AG10803 (cell line): ENCODE results near the gene CTH.
A peak's percentile ranks its signal among the peaks of the same experiment; 100 is the strongest.

Source experiments
- DNase-seq: peaks from one replicate; pipeline ENCODE4 v3.0.0; 2010; ENCODE audit warnings: low read depth
- H3K4me3 ChIP-seq: 2 replicates; pipeline ENCODE4 v1.5.1; 2011; ENCODE audit warnings: mild to moderate bottlenecking, low read length, control low read depth
- CTCF ChIP-seq: conservative IDR thresholded peaks from 2 replicates; pipeline ENCODE4 v1.5.1; 2011; ENCODE audit warnings: mild to moderate bottlenecking, low read length, control low read depth, inconsistent platforms

Gene CTH

GRCh38 chr1:70429219-70429618, 18.2 kb downstream of the CTH start:
- no peak for TF ChIP-seq CTCF
- DNase-seq: no peak
- no peak overlapping the region for H3K4me3 ChIP-seq

GRCh38 chr1:70429757-70430156, 18.7 kb downstream of the CTH start:
- no peak overlapping the region for H3K4me3 ChIP-seq
- no peak for TF ChIP-seq CTCF
- DNase-seq: no peak

DNA sequence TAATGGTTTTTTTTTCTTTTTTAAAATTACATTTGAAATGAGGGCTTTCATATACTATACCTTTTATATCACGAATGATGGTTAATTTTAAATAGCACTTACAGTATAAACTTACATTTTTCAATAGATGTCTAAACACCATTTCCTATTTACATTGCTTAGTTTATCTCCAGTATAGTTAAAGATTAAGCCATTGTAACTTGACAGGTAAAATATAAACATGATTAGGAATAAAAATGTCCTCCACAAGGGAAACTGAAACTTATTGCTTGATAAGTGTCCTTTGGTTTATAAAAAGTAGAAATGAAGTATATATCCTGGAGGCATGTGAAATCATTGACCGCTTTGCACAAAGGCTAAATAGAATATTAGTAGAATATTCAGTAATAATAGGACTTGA, 20.2 kb downstream of the CTH start:
- H3K4me3 ChIP-seq: no peak overlapping the region
- no peak for TF ChIP-seq CTCF
- no peak for DNase-seq

DNA sequence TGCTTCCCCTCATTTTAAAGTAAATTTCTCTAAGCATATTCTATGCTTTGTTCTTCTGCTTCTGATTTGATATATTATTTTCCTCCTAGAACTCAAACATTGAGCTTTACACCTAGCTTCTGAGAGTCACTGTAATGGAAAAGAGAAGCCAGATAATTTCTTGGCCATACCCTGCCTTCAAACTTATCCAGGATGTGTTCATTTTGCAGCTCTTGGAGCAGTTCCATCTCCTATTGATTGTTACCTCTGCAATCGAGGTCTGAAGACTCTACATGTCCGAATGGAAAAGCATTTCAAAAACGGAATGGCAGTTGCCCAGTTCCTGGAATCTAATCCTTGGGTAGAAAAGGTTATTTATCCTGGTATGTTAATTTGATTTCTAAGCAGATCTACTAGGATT, 20.8 kb downstream of the CTH start:
- H3K4me3 ChIP-seq: no peak overlapping the region
- DNase-seq: no peak
- TF ChIP-seq CTCF: no peak

DNA sequence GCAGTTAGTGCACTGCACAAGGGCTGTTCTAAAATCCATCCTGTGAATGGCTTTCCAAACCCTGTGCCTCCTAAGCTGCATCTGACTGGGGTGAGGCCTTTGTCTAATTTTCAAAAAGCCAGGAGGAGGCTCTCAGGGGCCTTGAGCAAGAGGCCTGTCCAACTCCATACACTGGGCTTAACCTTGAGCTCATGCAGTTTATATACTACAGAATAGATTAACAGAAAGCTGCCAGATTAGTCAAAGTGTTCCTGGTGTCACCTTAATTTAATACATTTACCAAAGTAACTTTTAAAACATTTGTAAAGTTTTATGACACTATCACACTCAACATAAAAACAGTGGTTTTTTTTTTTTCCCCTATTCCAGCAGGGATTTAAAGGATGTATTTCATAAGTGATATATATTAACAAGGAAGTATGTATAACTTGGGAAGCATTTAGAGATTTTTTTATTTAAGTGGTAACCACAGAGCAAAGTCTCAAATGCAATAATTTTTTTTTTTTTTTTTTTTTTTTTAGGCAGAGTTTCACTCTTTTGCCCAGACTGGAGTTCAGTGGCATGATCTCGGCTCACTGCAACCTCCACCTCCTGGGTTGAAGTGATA, 23.3 kb downstream of the CTH start:
- no peak for DNase-seq
- H3K4me3 ChIP-seq: no peak overlapping the region
- TF ChIP-seq CTCF: no peak

DNA sequence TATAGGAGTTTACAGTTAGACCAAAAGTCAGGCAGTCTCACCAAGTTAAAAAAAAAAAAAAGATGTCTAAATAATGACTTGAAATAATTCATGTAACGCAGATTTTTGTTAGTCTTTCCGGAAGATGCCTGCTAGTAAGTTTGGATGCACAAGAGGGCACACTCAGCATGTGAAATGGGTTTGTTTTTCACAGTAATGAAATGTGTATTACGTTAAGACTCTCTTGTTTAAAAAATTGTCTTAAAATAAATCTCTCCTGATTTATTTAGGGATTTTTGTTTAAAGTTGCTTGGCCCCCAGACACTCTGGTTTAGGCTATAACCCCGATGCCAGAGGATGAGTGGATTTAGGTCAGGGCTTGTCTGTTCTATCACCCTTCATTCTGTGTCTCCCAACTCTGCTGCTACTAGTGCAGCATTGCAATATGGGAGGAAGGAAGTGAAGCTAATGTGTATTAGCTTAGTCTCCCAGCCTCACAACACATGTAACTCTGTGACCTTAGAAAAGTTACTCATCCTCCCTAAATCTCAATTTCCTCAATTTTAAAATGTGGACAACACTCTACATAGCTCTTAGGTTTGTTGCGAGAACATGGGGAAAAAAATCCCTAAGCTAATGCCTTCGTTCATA, 25.7 kb downstream of the CTH start:
- peak; percentile 72 for DNase-seq
- TF ChIP-seq CTCF: peak; percentile 90
- H3K4me3 ChIP-seq: no peak overlapping the region

GRCh38 chr1:70438529-70438928, 27.5 kb downstream of the CTH start:
- peak; percentile 17 for DNase-seq
- no peak overlapping the region for H3K4me3 ChIP-seq
- no peak for TF ChIP-seq CTCF
